DOHH2 (cell line): ENCODE data around the gene FADS3.

ENCODE experiments used
- H3F3A ChIP-seq: fragments of 200-600 bp; sonication (generic), shearing (Covaris generic); 2 replicates; pipeline ENCODE4 v1.6.0; 2016; ENCODE audit warnings: antibody characterized with exemption, mild to moderate bottlenecking; ENCODE audit not compliant: control insufficient read depth, insufficient read depth
- H3K27ac ChIP-seq: fragments of 200-600 bp; sonication (generic); 2 replicates; pipeline ENCODE4 v1.5.1; 2014; ENCODE audit warnings: low read depth, mild to moderate bottlenecking, low read length, moderate library complexity
- H3K27me3 ChIP-seq: fragments of 200-600 bp; sonication (generic); 2 replicates; pipeline ENCODE4 v1.6.1; 2014; ENCODE audit warnings: mild to moderate bottlenecking, low read length, mixed read lengths; ENCODE audit not compliant: control insufficient read depth
- H3K36me3 ChIP-seq: fragments of 200-600 bp; sonication (generic); 2 replicates; pipeline ENCODE4 v1.6.1; 2014; ENCODE audit warnings: mild to moderate bottlenecking, low read length, moderate library complexity, mixed read lengths; ENCODE audit not compliant: control insufficient read depth
- H3K4me1 ChIP-seq: fragments of 200-600 bp; sonication (generic); 2 replicates; pipeline ENCODE4 v1.6.1; 2014; ENCODE audit warnings: mild to moderate bottlenecking, low read length, mixed read lengths; ENCODE audit not compliant: control insufficient read depth
- H3K4me2 ChIP-seq: fragments of 200-600 bp; sonication (generic); 2 replicates; pipeline ENCODE4 v1.6.0; 2014; ENCODE audit warnings: mild to moderate bottlenecking, low read length, moderate library complexity
- H3K4me3 ChIP-seq: fragments of 200-600 bp; sonication (generic); 2 replicates; pipeline ENCODE4 v1.5.1; 2014; ENCODE audit warnings: mild to moderate bottlenecking, low read length, mixed read lengths
- H3K79me2 ChIP-seq: fragments of 200-600 bp; sonication (generic); 2 replicates; pipeline ENCODE4 v1.6.1; 2014; ENCODE audit warnings: mild to moderate bottlenecking, low read length, mixed read lengths; ENCODE audit not compliant: control insufficient read depth
- H3K9me2 ChIP-seq: fragments of 200-600 bp; sonication (generic); replicated peaks from 2 replicates; pipeline ENCODE4 v1.6.1; 2014; ENCODE audit warnings: mild to moderate bottlenecking, low read length, mixed read lengths; ENCODE audit not compliant: control insufficient read depth
- H3K9me3 ChIP-seq: fragments of 200-600 bp; sonication (generic); 2 replicates; pipeline ENCODE4 v1.6.1; 2014; ENCODE audit warnings: antibody characterized with exemption, low read length, mixed read lengths; ENCODE audit not compliant: control insufficient read depth, insufficient read depth
- H4K20me1 ChIP-seq: fragments of 200-600 bp; sonication (generic); 2 replicates; pipeline ENCODE4 v1.6.0; 2014; ENCODE audit warnings: low read depth, mild to moderate bottlenecking, antibody characterized with exemption, low read length, moderate library complexity; ENCODE audit not compliant: control insufficient read depth, insufficient read depth
- CTCF ChIP-seq: fragments of 200-600 bp; sonication (generic); IDR thresholded peaks from one replicate; pipeline ENCODE4 v1.5.1; 2014; ENCODE audit warnings: antibody characterized with exemption, mild to moderate bottlenecking, low read depth, low read length; ENCODE audit not compliant: poor library complexity, severe bottlenecking
- EZH2phosphoT487 ChIP-seq: fragments of 200-600 bp; sonication (generic); IDR thresholded peaks from 2 replicates; pipeline ENCODE4 v1.6.1; 2017; ENCODE audit warnings: borderline replicate concordance, mild to moderate bottlenecking, antibody characterized with exemption, low read length, moderate library complexity, mixed read lengths

FADS3 gene

GRCh38 chr11:61834278-61835048 is 56.9 kb downstream of the FADS3 start:
- Histone ChIP-seq H3K9me2 (no peaks in the 10 kb centered on the region), H3K27me3 (no peaks in the 10 kb centered on the region), H4K20me1 (peaks cover 20% of the 10 kb centered on the region; the same call in 1 of the 2 replicates), H3K4me3 (peak overlapping the region; percentile 84), H3K79me2 (peaks cover 95% of the 10 kb centered on the region), H3K27ac (peak overlapping the region; percentile 95), H3K4me1 (peaks cover 63% of the 10 kb centered on the region), H3K9me3 (no peaks in the 10 kb centered on the region), H3K4me2 (peak overlapping the region; percentile 87), H3K36me3 (peaks cover 95% of the 10 kb centered on the region), H3F3A (peaks cover 24% of the 10 kb centered on the region)
- no peak for TF ChIP-seq CTCF
- TF ChIP-seq EZH2phosphoT487: no peak

- H3K9me3 ChIP-seq: no peaks in the 10 kb centered on the region
- peak overlapping the region; percentile 84 for H3K4me3 ChIP-seq
- no peaks in the 10 kb centered on the region for H3K27me3 ChIP-seq
- peaks cover 20% of the 10 kb centered on the region; the same call in 1 of the 2 replicates for H4K20me1 ChIP-seq
- TF ChIP-seq CTCF: peak; percentile 15
- no peak for TF ChIP-seq EZH2phosphoT487
- H3K9me2 ChIP-seq: no peaks in the 10 kb centered on the region
- H3K36me3 ChIP-seq: peaks cover 95% of the 10 kb centered on the region
- peaks cover 63% of the 10 kb centered on the region for H3K4me1 ChIP-seq
- H3K27ac ChIP-seq: peak overlapping the region; percentile 95
- peak overlapping the region; percentile 87 for H3K4me2 ChIP-seq
- H3K79me2 ChIP-seq: peaks cover 99% of the 10 kb centered on the region
- peaks cover 24% of the 10 kb centered on the region for H3F3A ChIP-seq
Observed at GRCh38 chr11:61833926-61834277, 57.4 kb downstream of the FADS3 start.

- H3K4me2 ChIP-seq: peak overlapping the region; percentile 87
- peak overlapping the region; percentile 84 for H3K4me3 ChIP-seq
Observed at GRCh38 chr11:61833471-61833870, 57.9 kb downstream of the FADS3 start.

More at GRCh38 chr11:61833471-61833870, 57.9 kb downstream of the FADS3 start:
- Histone ChIP-seq H3K9me3 (no peaks in the 10 kb centered on the region), H3K4me1 (peaks cover 63% of the 10 kb centered on the region), H4K20me1 (peaks cover 20% of the 10 kb centered on the region; the same call in 1 of the 2 replicates), H3K27ac (peak overlapping the region; percentile 95), H3K79me2 (peaks cover 99% of the 10 kb centered on the region), H3K36me3 (peaks cover 95% of the 10 kb centered on the region), H3K27me3 (no peaks in the 10 kb centered on the region), H3K9me2 (no peaks in the 10 kb centered on the region), H3F3A (peaks cover 24% of the 10 kb centered on the region)
- no peak for TF ChIP-seq CTCF
- TF ChIP-seq EZH2phosphoT487: no peak
